Measurements from ENCODE around the gene FAM117A. TPM values are rescaled to one million over a fixed set of nuclear protein-coding genes. Genes with fewer than 3 reads are reported as not detected.
A peak's percentile ranks its signal among the peaks of the same experiment; 100 is the strongest.

Gene FAM117A
- total RNA-seq, 3 donors from 2014 or later: 8.0 to 11.6 (median 9.8) TPM

- TF ChIP-seq POLR2AphosphoS5 (IDR thresholded peaks at IDR 0.05) (peak in 2 of 3 donors; percentile 38 to 47), POLR2A (IDR thresholded peaks at IDR 0.05) (no peak)
- Histone ChIP-seq H3K36me3 (no peaks in the 10 kb centered on the region), H3K4me1 (peaks cover 0 to 15% of the 10 kb centered on the region in 2 donors), H3K27ac (peak overlapping the region; percentile 46 to 50), H3K4me3 (no peak overlapping the region), H3K27me3 (no peaks in the 10 kb centered on the region), H3K9me3 (no peaks in the 10 kb centered on the region)
- intact Hi-C loops (cut with DNase I; ENCODE audit: low total_unique reads): no loop called here
- DNase-seq (ENCODE audit: low spot score in 2 of 2): peak; percentile 77 to 83
Observed at GRCh38 chr17:49739641-49740271, 24.2 kb downstream of the FAM117A start.

DNA sequence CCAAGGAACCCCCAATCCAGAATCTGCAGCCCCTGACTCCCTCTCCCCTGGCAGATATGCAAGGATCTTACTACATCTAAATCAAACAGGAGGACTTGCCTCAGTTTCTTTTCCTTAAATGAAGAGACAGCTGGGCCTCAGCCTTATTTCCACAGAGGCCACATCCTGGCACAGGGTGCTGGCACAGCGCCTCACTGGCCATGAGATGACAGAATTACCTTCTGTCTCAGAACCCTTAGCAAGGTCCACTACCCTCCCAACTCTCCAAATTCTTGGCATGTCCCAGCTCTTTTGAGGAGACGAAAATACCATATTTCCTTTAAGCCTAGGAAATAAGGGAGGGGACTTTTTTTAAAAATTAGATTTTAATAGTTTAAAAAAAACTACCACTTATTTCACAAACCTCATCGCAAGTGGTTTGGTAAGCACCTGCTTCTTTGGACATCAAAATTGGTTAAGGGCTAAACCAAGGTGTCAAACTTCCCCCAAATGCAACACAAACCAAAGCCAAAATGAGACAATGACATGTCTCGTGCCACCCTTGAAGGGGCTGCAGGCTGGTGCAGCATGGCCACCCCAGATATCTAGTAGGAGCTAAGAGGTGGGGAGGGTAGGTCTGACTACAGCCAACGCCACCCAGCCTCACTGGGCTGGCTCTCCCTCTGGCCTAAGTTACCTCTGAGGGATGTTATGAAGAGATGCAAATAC, 25.3 kb downstream of the FAM117A start:
- Histone ChIP-seq H3K4me1 (peaks cover 0 to 15% of the 10 kb centered on the region in 2 donors), H3K36me3 (no peaks in the 10 kb centered on the region), H3K27ac (peak overlapping the region; percentile 46 to 50), H3K9me3 (no peaks in the 10 kb centered on the region), H3K4me3 (no peak overlapping the region), H3K27me3 (no peaks in the 10 kb centered on the region)
- TF ChIP-seq POLR2A (IDR thresholded peaks at IDR 0.05): no peak
- no peak for TF ChIP-seq CTCF (IDR thresholded peaks at IDR 0.05)
- TF ChIP-seq POLR2AphosphoS5 (IDR thresholded peaks at IDR 0.05): no peak
- no peak for DNase-seq (ENCODE audit: low spot score in 2 of 2)
- intact Hi-C loops (cut with DNase I; ENCODE audit: low total_unique reads): no loop called here

DNA sequence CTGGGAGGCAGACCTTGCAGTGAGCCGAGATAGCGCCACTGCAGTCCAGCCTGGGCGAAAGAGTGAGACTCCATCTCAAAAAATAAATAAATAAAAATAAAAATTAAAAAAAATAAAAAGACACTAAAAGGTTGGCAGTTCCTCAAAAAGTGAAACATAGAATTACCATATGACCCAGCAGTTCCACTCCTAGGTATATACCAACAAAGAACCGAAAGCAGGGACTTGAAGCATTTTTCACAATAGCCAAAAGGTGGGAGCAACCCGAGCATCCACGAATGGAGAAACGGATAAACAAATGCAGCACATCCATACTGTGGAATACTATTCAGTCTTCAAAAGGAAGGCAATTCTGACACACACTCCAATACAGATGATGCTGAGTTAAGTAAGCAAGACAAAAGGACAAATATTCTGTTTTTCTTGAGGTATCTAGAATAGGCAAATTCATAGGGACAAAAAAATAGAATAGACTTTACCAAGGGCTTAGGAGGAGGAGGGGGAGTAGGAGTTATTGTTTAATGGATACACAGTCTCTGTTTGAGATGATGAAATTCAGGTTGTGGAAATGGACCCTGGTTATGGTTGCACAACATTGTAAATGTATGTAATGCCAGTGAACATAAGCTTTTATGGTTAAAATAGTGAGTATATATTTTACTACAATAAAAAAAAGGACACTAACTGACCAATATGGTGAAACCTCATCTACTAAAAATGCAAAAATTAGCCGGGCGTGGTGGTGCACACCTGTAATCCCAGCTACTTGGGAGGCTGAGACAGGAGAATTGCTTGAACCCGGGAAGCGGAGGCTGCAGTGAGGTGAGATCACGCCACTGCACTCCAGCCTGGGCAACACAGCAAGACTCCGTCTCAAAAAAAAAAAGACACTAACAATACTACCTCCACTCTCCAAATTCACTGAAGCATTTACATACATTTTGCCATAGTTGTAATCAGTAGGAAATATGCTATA, 29.1 kb downstream of the FAM117A start:
- Histone ChIP-seq H3K9me3 (no peaks in the 10 kb centered on the region), H3K27ac (no peak overlapping the region), H3K36me3 (no peaks in the 10 kb centered on the region), H3K27me3 (no peaks in the 10 kb centered on the region), H3K4me3 (no peak overlapping the region), H3K4me1 (peaks cover 0 to 11% of the 10 kb centered on the region in 2 donors)
- no peak for TF ChIP-seq POLR2AphosphoS5 (IDR thresholded peaks at IDR 0.05)
- no peak for TF ChIP-seq CTCF (IDR thresholded peaks at IDR 0.05)
- no peak for TF ChIP-seq POLR2A (IDR thresholded peaks at IDR 0.05)
- intact Hi-C loops (cut with DNase I; ENCODE audit: low total_unique reads): no loop called here
- DNase-seq (ENCODE audit: low spot score in 2 of 2): no peak

DNA sequence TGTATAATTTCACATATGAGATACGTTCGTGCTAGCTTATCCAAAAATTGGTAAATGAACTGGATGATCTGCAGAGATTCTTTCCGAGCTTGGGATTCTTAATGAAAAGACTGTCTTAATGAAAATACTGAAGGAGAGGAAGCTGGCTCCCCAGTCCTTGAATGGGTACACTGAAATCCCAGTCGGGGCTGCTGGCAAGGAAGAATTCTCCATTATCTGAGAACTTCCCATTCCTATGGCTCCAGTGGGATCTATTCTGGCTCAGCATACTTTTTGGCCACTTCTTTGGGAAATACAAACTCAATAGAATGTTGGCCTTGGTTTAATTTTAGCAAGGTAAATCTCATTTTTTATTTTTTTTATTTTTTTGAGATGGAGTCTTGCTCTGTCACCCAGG, 32.5 kb downstream of the FAM117A start:
- no peaks in the 10 kb centered on the region for H3K36me3 ChIP-seq
- H3K9me3 ChIP-seq: no peaks in the 10 kb centered on the region
- intact Hi-C loops (cut with DNase I; ENCODE audit: low total_unique reads): no loop called here
- peak overlapping the region; percentile 70 to 77 for H3K27ac ChIP-seq
- H3K27me3 ChIP-seq: no peaks in the 10 kb centered on the region
- H3K4me3 ChIP-seq: no peak overlapping the region
- no peak for DNase-seq (ENCODE audit: low spot score in 2 of 2)
- peaks cover 0 to 6% of the 10 kb centered on the region in 2 donors for H3K4me1 ChIP-seq
- TF ChIP-seq CTCF (IDR thresholded peaks at IDR 0.05) (no peak), POLR2AphosphoS5 (IDR thresholded peaks at IDR 0.05) (no peak), POLR2A (IDR thresholded peaks at IDR 0.05) (no peak)

DNA sequence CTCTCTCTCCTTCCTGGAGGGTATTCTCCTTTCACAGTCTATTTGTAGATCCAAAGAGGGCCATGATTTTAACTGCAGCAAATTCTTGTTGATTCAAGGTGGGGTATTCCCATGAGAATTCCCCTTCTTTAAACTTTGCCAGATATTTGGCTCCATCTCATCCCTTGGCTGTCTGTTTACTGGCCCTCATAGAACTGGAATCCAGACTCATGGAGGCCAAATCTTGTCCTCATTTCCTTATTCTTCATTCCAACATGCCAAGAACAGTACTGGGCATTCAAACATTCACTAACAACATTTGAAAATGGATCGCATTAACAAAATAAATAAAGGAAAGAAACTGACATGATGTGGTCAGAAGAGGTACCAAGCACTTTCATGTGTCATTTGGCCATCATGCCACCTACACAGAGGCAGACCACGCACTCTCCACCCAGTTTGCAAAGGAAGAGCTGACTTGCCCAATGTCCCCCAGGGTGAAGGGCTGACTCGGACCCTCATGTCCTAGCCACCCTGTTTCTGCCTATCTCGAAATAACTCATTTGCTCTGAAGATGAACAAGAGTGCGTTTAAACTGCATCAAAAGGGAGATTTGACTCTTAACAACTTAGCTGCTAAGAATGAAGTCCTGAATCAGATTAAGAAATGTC, 33.0 kb downstream of the FAM117A start:
- no peak overlapping the region for H3K4me3 ChIP-seq
- DNase-seq (ENCODE audit: low spot score in 2 of 2): no peak
- H3K27ac ChIP-seq: peak overlapping the region; percentile 70 to 77
- no peaks in the 10 kb centered on the region for H3K36me3 ChIP-seq
- no peak for TF ChIP-seq POLR2A (IDR thresholded peaks at IDR 0.05)
- no peak for TF ChIP-seq CTCF (IDR thresholded peaks at IDR 0.05)
- TF ChIP-seq POLR2AphosphoS5 (IDR thresholded peaks at IDR 0.05): no peak
- intact Hi-C loops (cut with DNase I; ENCODE audit: low total_unique reads): no loop called here
- no peaks in the 10 kb centered on the region for H3K27me3 ChIP-seq
- H3K9me3 ChIP-seq: no peaks in the 10 kb centered on the region
- H3K4me1 ChIP-seq: peaks cover 0 to 6% of the 10 kb centered on the region in 2 donors
